A673 (cell line): ENCODE data around the gene PRMT5.

Experiments used
- EZH2 ChIP-seq: fragments of 200-600 bp; sonication (generic); IDR thresholded peaks from 2 replicates; pipeline ENCODE4 v1.6.1; 2017; ENCODE audit warnings: borderline replicate concordance, low read depth, mild to moderate bottlenecking, mixed read lengths, antibody characterized with exemption, low read length; ENCODE audit not compliant: poor library complexity, severe bottlenecking
- TF ChIP-seq, protein P1 (sequence below): fragments of 300-800, 200-600 bp; sonication (generic); conservative IDR thresholded peaks from 2 replicates; pipeline ENCODE4 v1.5.1; 2017; ENCODE audit warnings: low read depth, mild to moderate bottlenecking, antibody characterized with exemption, low read length, moderate library complexity, mixed read lengths

DNA sequence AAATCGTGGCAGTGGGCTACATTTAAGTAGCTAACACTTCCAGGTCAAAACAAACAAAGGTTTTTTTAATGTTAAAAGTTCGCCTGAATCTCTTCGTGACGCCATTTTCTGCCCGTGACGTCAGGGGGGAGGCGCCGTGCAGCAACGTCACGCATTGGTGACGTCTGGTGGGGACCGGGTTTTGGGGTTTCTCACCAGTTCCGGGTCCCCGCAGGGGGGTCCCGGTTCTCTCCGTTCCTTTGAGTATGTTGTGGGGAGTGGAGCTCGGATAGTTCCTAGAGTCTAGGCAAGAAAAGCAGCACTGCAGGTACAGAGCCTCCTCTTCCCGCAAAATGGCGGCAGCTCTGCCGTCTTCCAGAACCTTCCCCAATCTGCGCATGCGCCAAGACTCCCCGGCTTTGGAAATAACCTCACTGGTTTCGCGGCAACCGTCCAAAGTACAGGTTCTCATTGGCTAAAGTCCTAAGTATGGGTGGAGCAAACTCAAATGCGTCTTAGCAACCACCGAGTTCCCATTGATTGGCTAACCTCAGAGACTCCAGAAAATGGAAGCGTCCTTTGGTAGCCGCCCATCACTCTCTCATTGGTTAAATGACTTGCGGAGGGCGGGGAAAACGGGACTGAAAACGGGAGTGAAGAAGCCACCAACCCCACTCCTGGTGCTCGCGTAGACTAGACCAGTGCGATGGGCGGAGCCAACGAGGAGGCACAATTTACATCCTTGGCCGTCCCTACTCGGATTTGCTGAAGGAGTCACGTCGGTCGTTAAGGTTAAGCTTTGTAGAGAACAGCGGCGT is 10.2 kb downstream of the PRMT5 start, which contains the start of gene RBM23:
- TF ChIP-seq, protein P1, sequence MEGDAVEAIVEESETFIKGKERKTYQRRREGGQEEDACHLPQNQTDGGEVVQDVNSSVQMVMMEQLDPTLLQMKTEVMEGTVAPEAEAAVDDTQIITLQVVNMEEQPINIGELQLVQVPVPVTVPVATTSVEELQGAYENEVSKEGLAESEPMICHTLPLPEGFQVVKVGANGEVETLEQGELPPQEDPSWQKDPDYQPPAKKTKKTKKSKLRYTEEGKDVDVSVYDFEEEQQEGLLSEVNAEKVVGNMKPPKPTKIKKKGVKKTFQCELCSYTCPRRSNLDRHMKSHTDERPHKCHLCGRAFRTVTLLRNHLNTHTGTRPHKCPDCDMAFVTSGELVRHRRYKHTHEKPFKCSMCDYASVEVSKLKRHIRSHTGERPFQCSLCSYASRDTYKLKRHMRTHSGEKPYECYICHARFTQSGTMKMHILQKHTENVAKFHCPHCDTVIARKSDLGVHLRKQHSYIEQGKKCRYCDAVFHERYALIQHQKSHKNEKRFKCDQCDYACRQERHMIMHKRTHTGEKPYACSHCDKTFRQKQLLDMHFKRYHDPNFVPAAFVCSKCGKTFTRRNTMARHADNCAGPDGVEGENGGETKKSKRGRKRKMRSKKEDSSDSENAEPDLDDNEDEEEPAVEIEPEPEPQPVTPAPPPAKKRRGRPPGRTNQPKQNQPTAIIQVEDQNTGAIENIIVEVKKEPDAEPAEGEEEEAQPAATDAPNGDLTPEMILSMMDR: no peak
- no peak for TF ChIP-seq EZH2
